Measurements from ENCODE around the gene ST6GALNAC1.
A peak's percentile ranks its signal among the peaks of the same experiment; 100 is the strongest.
"Not testable (repeated sequence)": the region's sequence is repeated elsewhere in the genome, so short reads cannot be mapped to it uniquely, and the experiment has no call there.

The ST6GALNAC1 gene

GRCh38 chr17:76644995-76645394, 1.4 kb upstream of the ST6GALNAC1 start:
- Mint-ChIP-seq H3K36me3 (peaks cover 3% of the 10 kb centered on the region), H3K4me1 (peaks cover 39% of the 10 kb centered on the region), H3K27me3 (peaks cover 19% of the 10 kb centered on the region), H3K4me3 (no peak overlapping the region), H3K9me3 (peaks cover 13% of the 10 kb centered on the region), H3K27ac (no peak overlapping the region)
- CTCF ChIA-PET: interaction anchor here (1.3 to 1.7 kb wide), 2 partner anchors 21 to 261 kb away, joined by 3 to 6 read pairs; partner anchors contain the start of gene SPHK1
- DNase-seq: no peak

GRCh38 chr17:76642994-76643393, 563 bp downstream of the ST6GALNAC1 start:
- H3K4me1 Mint-ChIP-seq: peaks cover 39% of the 10 kb centered on the region
- CTCF ChIA-PET: interaction anchor here (1.5 kb wide), 1 partner anchor 38 kb away, joined by 4 read pairs; no protein-coding TSS in a partner anchor
- peaks cover 13% of the 10 kb centered on the region for H3K9me3 Mint-ChIP-seq
- H3K27me3 Mint-ChIP-seq: peaks cover 17% of the 10 kb centered on the region
- H3K27ac Mint-ChIP-seq: peak overlapping the region; percentile 83
- H3K4me3 Mint-ChIP-seq: peak overlapping the region; percentile 66
- no peak for DNase-seq
- H3K36me3 Mint-ChIP-seq: peaks cover 3% of the 10 kb centered on the region

GRCh38 chr17:76642032-76642561, 1.5 kb downstream of the ST6GALNAC1 start:
- Mint-ChIP-seq H3K4me3 (peak overlapping the region; percentile 66), H3K27ac (peak overlapping the region; percentile 12), H3K36me3 (peaks cover 3% of the 10 kb centered on the region), H3K4me1 (peaks cover 39% of the 10 kb centered on the region), H3K27me3 (peaks cover 16% of the 10 kb centered on the region), H3K9me3 (peaks cover 13% of the 10 kb centered on the region)
- CTCF ChIA-PET: interaction anchor here (0.9 kb wide), 1 partner anchor 119 kb away, joined by 3 read pairs; no protein-coding TSS in a partner anchor
- DNase-seq: no peak

- H3K36me3 Mint-ChIP-seq: peaks cover 3% of the 10 kb centered on the region
- peaks cover 11% of the 10 kb centered on the region for H3K9me3 Mint-ChIP-seq
- no peak overlapping the region for H3K4me3 Mint-ChIP-seq
- peaks cover 16% of the 10 kb centered on the region for H3K27me3 Mint-ChIP-seq
- no peak for DNase-seq
- H3K27ac Mint-ChIP-seq: no peak overlapping the region
- CTCF ChIA-PET: no interaction called here
- peaks cover 39% of the 10 kb centered on the region for H3K4me1 Mint-ChIP-seq
These were observed 2.1 kb downstream of the ST6GALNAC1 start for GRCh38 chr17:76641501-76641900.

DNA sequence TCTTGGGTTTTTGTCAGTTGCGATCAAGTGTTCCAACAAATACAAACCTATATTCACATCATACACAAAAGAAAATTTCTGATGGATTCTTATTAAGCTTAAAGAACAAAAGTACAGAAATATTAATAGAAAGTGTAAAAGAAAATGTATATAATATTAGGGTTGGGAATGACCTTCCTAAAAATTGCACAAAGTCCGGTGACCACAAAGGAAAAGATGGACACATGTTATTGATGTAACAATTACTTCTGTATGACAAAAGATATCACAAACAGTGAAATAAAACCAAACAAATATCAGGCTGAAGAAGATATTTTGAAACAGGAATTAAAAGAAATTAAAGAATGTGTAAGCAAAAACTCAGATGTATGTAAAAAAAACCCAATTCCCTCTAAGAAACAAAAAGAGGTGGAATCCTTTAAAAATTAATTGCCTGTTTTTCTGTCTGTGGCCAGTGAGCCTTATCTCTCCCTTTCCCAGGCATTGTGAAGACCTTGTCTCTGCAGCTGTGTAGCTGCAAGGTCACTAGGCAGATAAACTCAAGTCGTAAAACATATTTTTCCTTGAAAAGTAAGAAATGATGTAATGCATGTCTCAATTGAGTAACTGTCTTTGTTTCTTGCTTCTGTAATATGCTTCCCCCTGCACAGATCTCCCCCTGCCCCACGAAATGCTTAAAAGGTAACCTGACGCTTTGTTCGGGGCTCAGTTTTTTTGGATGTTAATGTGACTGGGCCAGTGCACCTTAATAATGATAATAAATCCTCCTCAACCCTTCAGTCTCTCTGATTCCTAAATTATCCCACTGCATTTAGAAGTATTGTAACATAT, 2.8 kb downstream of the ST6GALNAC1 start:
- Mint-ChIP-seq H3K27me3 (peaks cover 19% of the 10 kb centered on the region), H3K4me3 (no peak overlapping the region), H3K36me3 (peaks cover 3% of the 10 kb centered on the region), H3K4me1 (peaks cover 39% of the 10 kb centered on the region), H3K27ac (peak overlapping the region; percentile 42), H3K9me3 (peaks cover 8% of the 10 kb centered on the region)
- no peak for DNase-seq
- CTCF ChIA-PET: no interaction called here

DNA sequence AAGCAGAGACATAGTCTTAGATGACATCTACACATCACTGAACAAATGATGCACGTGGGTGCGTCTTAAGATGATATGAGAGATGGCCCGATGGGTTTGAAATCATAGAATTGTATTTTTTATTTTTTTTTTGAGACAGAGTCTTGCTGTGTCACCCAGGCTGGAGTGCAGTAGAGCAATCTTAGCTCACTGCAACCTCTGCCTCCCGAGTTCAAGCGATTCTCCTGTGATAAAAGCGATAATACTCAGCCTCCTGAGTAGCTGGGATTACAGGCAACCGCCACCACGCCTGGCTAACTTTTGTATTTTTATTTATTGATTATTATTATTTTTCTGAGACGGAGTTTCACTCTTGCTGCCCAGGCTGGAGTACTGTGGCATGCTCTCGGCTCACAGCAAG, 5.3 kb downstream of the ST6GALNAC1 start:
- Mint-ChIP-seq H3K4me3 (no peak overlapping the region), H3K36me3 (peaks cover 3% of the 10 kb centered on the region), H3K27me3 (peaks cover 26% of the 10 kb centered on the region), H3K9me3 (no peaks in the 10 kb centered on the region), H3K27ac (no peak overlapping the region), H3K4me1 (peaks cover 22% of the 10 kb centered on the region)
- CTCF ChIA-PET: interaction anchor here (0.6 to 1.3 kb wide), 2 partner anchors 14 to 927 kb away, joined by 3 to 5 read pairs; no protein-coding TSS in a partner anchor
- DNase-seq: no peak

GRCh38 chr17:76636486-76637206, 6.9 kb downstream of the ST6GALNAC1 start:
- DNase-seq, H3K27ac Mint-ChIP-seq, H3K36me3 Mint-ChIP-seq, CTCF ChIA-PET, H3K9me3 Mint-ChIP-seq, H3K4me3 Mint-ChIP-seq: not testable (repeated sequence)
- Mint-ChIP-seq H3K4me1 (peaks cover 10% of the 10 kb centered on the region), H3K27me3 (peaks cover 29% of the 10 kb centered on the region)

- Mint-ChIP-seq H3K27me3 (peaks cover 27% of the 10 kb centered on the region), H3K9me3 (no peaks in the 10 kb centered on the region), H3K36me3 (no peaks in the 10 kb centered on the region), H3K4me1 (peaks cover 3% of the 10 kb centered on the region), H3K4me3 (no peak overlapping the region), H3K27ac (no peak overlapping the region)
- CTCF ChIA-PET: interaction anchor here (2.2 kb wide), 1 partner anchor 12 kb away, joined by 12 read pairs; no protein-coding TSS in a partner anchor
- DNase-seq: no peak
These were observed 7.7 kb downstream of the ST6GALNAC1 start for GRCh38 chr17:76635659-76636360.

DNA sequence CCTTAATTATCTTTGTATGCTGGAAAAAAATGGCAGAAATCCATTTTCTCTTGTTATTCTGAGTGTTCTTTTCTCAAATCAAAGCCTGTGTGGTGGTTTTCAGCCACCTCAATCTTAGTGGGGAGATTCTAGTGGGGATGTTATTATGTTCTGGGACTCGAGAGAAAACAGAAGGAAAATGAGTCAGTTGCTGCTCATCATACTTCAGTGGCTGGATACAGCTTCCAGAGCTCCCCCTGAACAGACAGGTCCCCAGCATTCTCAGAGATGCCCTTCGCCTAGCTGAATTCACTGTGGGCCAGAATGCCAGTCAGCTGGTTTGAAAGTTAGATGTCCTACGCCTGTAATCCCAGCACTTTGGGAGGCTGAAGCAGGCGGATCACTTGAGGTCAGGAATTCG, 8.5 kb downstream of the ST6GALNAC1 start:
- no peaks in the 10 kb centered on the region for H3K4me1 Mint-ChIP-seq
- H3K27me3 Mint-ChIP-seq: peaks cover 23% of the 10 kb centered on the region
- CTCF ChIA-PET: interaction anchor here (2.2 kb wide), 1 partner anchor 11 kb away, joined by 12 read pairs; no protein-coding TSS in a partner anchor
- DNase-seq: no peak
- H3K9me3 Mint-ChIP-seq: no peaks in the 10 kb centered on the region
- H3K4me3 Mint-ChIP-seq: no peak overlapping the region
- H3K27ac Mint-ChIP-seq: no peak overlapping the region
- no peaks in the 10 kb centered on the region for H3K36me3 Mint-ChIP-seq

DNA sequence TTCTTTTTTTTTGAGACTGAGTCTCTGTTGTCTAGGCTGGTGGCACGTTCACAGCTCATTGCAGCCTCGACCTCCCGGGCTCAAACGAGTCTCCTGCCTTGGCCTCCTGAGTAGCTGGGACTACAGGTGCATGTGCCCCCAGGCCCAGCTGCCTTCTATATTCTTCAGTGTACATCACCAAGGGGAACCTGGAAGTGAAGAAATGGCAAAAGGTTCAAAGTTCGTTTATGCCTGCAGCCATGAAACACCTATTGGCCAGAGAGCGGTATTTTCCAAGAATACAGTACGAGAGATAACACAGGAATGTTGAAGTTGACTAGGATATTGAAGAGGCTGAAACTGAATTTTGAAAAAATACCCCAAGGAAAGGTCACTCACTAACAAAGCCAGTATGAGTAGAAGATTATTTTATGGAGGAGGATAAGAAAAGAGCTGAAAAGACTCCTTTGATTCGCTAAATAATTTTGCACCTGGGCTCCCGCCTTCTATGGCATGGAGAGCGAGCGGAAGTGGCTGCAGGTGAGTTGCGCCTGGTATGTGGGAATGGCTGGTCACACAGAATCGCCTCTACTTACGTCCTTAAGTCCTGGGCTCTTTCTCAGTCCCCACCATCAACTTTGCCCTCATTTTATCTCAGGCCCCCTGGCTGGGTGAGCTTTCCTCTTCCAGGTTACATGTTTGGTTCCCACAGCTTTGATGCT, 9.8 kb downstream of the ST6GALNAC1 start:
- H3K27me3 Mint-ChIP-seq: peaks cover 18% of the 10 kb centered on the region
- no peaks in the 10 kb centered on the region for H3K4me1 Mint-ChIP-seq
- H3K9me3 Mint-ChIP-seq: no peaks in the 10 kb centered on the region
- H3K27ac Mint-ChIP-seq: no peak overlapping the region
- H3K36me3 Mint-ChIP-seq: no peaks in the 10 kb centered on the region
- H3K4me3 Mint-ChIP-seq: no peak overlapping the region
- no peak for DNase-seq
- CTCF ChIA-PET: interaction anchor here (1.9 to 2.2 kb wide), 2 partner anchors 10 kb away, joined by 6 to 12 read pairs; no protein-coding TSS in a partner anchor

DNA sequence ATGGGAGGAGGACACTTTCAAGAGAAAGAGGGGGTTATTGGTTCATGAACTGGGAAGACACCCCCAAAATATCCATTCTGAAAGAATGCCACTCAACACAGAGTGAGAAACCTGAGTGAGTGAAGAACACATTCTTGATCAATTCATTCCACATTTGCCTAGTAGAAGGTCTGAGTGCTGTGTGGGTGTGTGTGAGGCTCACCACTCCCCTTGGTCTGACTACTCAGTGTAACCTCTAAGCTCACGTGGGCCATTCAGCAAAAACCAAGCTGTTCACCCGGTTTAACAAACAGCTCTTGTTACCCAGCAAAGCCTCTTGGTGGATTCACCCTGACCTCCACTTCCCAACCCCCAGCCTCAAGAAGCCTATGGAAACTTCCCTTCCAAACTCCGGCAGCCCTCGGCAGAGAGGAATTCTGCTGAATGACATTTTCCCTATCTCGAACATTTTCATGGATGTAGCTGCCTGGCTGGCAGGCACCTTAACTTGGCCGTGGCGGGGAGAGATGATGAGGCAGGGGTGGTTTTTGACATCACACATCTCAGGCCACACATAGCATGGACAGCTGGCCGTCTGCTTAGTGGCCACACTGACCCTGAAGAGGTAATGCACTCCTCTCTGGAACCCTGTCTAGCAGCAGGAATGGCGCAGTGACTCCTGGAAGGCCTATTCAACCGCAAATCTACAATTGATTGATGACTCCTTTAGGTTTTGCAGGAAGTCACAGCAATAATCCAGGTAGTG, 11.6 kb downstream of the ST6GALNAC1 start:
- CTCF ChIA-PET: interaction anchor here (1.9 kb wide), 1 partner anchor 8 kb away, joined by 6 read pairs; no protein-coding TSS in a partner anchor
- Mint-ChIP-seq H3K4me3 (no peak overlapping the region), H3K4me1 (no peaks in the 10 kb centered on the region), H3K27ac (no peak overlapping the region), H3K36me3 (no peaks in the 10 kb centered on the region), H3K9me3 (no peaks in the 10 kb centered on the region), H3K27me3 (peaks cover 14% of the 10 kb centered on the region)
- DNase-seq: no peak

DNA sequence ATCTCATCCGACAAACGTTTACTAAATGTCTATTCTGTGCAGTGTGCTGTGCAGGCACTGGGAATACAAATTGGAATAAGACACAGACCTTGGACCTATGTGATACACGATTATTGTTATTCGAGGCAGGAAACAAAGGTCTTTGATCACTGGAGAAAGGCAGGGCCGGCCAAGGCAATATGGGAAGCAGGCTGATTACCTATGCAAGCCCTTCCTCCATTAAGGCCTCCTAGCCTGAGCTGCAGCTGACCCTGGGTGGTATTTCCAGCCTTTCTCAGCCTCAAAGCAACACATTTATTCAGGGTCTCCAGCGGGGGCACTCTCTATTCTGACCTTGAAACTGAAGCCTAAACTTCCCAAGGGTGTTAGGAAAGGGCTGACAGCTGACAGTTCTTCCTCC, 13.4 kb downstream of the ST6GALNAC1 start:
- H3K4me1 Mint-ChIP-seq: no peaks in the 10 kb centered on the region
- H3K27ac Mint-ChIP-seq: no peak overlapping the region
- no peaks in the 10 kb centered on the region for H3K9me3 Mint-ChIP-seq
- CTCF ChIA-PET: no interaction called here
- H3K4me3 Mint-ChIP-seq: no peak overlapping the region
- no peak for DNase-seq
- H3K27me3 Mint-ChIP-seq: peaks cover 19% of the 10 kb centered on the region
- no peaks in the 10 kb centered on the region for H3K36me3 Mint-ChIP-seq

- Mint-ChIP-seq H3K27ac (no peak overlapping the region), H3K27me3 (peaks cover 24% of the 10 kb centered on the region), H3K4me1 (no peaks in the 10 kb centered on the region), H3K9me3 (no peaks in the 10 kb centered on the region), H3K36me3 (no peaks in the 10 kb centered on the region), H3K4me3 (no peak overlapping the region)
- CTCF ChIA-PET: interaction anchor here (5.3 kb wide), 1 partner anchor 104 kb away, joined by 54 read pairs; no protein-coding TSS in a partner anchor
- no peak for DNase-seq
These were observed 16.0 kb downstream of the ST6GALNAC1 start for GRCh38 chr17:76627510-76627909.
